Measurements from ENCODE around the gene RDH16.
"Not testable (repeated sequence)": the region's sequence is repeated elsewhere in the genome, so short reads cannot be mapped to it uniquely, and the experiment has no call there.

The RDH16 gene

DNA sequence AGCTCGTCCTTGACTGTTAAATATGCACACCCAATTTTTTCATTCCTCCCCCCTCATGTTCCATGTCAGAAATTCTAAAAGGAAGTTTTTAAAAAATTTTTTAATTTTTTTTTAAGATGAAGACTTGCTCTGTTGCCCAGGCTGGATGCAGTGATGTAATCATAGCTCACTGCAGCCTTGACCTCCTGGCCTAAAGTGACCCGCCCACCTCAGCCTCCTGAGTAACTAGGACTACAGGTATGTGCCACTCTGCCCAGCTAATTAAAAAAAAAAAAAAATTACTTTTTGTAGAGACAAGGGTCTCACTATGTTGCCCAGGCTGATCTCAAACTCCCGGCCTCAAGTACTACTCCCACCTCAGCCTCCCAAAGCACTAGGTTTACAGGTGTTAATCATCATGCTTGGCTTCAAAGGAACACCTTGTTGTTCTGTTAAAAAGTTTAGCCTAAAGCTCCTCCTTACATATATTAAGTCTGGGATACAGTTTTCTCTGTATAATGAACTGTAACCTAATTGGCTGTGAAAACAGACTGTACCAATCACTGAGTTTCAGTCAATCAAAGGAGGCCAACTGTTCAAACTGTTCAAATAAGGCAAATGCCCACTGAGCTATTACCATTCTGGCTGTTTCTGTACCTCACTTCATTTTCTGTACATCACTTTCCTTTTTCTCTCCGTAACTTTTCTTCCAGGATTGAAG, 41.0 kb downstream of the RDH16 start:
- no peak for DNase-seq

- DNase-seq, result no peak
Measured at GRCh38 chr12:56914724-56915123, 42.7 kb downstream of the RDH16 start.

DNA sequence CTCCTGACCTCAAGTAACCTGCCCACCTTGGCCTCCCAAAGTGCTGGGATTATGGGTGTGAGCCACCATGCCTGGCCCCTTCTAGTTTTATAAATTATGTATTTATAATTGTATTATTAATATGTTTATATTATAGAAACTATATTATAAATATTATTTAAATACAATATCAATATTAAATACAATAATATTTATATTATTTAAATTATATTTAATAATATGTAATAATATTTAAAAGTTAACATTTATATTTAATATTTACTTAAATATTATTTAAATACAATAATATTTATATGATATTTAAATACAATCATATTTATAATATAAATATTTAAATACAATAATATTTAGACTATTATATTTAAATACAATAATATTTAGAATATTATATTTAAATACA, 43.2 kb downstream of the RDH16 start:
- DNase-seq, result no peak

GRCh38 chr12:56909403-56909802, 48.0 kb downstream of the RDH16 start:
- not testable (repeated sequence) for DNase-seq

DNA sequence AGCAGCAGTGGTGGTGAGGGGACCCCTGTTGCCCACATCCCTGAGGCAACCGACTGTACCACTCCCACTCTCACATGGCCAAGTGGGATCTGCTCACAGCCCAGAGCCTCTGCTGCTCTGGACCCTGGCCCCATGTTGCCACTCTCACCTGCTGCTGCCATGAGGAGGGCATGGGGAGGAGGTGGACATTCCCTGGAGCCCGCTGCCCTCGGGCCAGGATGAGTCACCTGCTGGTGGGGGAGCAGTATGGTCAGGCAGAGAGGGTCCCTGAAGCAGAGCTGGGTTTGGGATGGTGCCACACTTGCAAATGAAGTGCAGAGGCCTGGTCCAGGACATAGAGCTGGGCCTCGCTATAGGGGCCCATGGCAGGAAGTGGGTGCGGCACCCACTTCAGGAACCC, 49.3 kb downstream of the RDH16 start:
- DNase-seq, result no peak

- DNase-seq, result no peak
Measured at GRCh38 chr12:56905852-56906251, 51.6 kb downstream of the RDH16 start.

DNA sequence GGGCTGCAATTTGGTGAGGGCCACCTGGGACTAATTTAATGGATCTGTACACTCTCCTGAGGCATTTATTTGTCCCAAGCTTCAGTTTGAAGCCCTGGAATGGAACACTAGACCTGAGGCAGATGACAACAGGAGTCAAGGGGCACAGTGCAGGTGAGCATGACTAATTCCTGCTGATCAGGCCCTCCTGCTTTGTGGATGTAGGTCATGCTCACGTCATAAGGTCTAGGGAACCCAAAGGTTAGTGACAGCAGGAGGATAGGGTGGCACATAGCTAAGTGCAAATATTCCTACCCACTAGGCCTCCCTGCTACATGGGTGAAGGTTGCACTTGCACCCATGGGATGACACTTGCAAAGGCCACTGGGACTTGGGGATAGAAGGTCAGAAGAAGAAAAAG, 54.0 kb downstream of the RDH16 start:
- DNase-seq, result no peak
